Measurements from ENCODE around the gene ZFAND4.
"Not testable (repeated sequence)": the region's sequence is repeated elsewhere in the genome, so short reads cannot be mapped to it uniquely, and the experiment has no call there.

DNA sequence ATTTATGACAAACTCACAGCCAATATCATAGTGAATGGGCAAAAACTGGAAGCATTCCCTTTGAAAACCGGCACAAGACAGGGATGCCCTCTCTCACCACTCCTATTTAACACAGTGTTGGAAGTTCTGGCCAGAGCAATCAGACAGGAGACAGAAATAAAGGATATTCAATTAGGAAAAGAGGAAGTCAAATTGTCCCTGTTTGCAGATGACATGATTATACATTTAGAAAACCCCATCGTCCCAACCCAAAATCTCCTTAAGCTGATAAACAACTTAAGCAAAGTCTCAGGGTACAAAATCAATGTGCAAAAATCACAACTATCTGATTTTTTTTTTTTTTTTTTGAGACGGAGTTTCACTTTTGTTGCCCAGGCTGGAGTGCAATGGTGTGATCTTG is 2.7 kb downstream of the ZFAND4 start:
- TF ChIP-seq CTCF, POLR2A, POLR2AphosphoS5, EP300 (IDR thresholded peaks at IDR 0.05): not testable (repeated sequence)

All from suprapubic skin (tissue), 4 donors.